Muscle of leg (tissue), 11 donors: ENCODE measurements around the gene ATP5PD. TPM values are rescaled to one million over a fixed set of nuclear protein-coding genes. Genes with fewer than 3 reads are reported as not detected.
A peak's percentile ranks its signal among the peaks of the same experiment; 100 is the strongest.
"Not testable (repeated sequence)": the region's sequence is repeated elsewhere in the genome, so short reads cannot be mapped to it uniquely, and the experiment has no call there.

ENCODE experiments used
- DNase-seq: peaks from one replicate; pipeline ENCODE4 v3.0.0; 2013
- H3K27ac ChIP-seq: one replicate; pipeline ENCODE4 v1.5.1; 2013; ENCODE audit warnings: mild to moderate bottlenecking, low read length, control low read depth
- H3K27me3 ChIP-seq: one replicate; pipeline ENCODE4 v1.6.1; 2013; ENCODE audit warnings: low read length; ENCODE audit not compliant: control insufficient read depth, insufficient read depth
- H3K36me3 ChIP-seq: one replicate; pipeline ENCODE4 v1.6.1; 2013; ENCODE audit warnings: low read length; ENCODE audit not compliant: control insufficient read depth, insufficient read depth
- H3K4me1 ChIP-seq: one replicate; pipeline ENCODE4 v1.6.1; 2013; ENCODE audit warnings: low read length; ENCODE audit not compliant: control insufficient read depth, insufficient read depth
- H3K4me3 ChIP-seq: one replicate; pipeline ENCODE4 v1.5.1; 2013; ENCODE audit warnings: low read length, control low read depth
- H3K9me3 ChIP-seq: replicated peaks from 2 replicates; pipeline ENCODE4 v1.6.1; 2013; ENCODE audit warnings: low read depth, low read length; ENCODE audit not compliant: control insufficient read depth
- WGBS: methylation state at CpG from one replicate; pipeline ENCODE4 v1.1.5; 2013; ENCODE audit warnings: missing lambda C conversion rate; ENCODE audit not compliant: insufficient coverage; 5-methylcytosine and 5-hydroxymethylcytosine counted together
- polyA plus RNA-seq, 8 donors: library from polyadenylated mRNA; unstranded; fragments of 120-200 nt; gene quantifications; one replicate each; pipeline versions ENCODE4 v1.2.1 to v1.2.3, GENCODE V29; 2013; ENCODE audit warnings: inconsistent platforms in 1 of 8, low replicate concordance in 1 of 8; ENCODE audit not compliant: insufficient read length in 8 of 8, insufficient read depth in 1 of 8
- total RNA-seq: library from RNA; stranded (reverse); fragments of 120-200 nt; gene quantifications from one replicate; pipeline ENCODE4 v1.2.4, GENCODE V29; 2013

The ATP5PD gene
- total and polyA plus RNA-seq, 9 donors, result 216 to 332 (median 248) TPM

DNA sequence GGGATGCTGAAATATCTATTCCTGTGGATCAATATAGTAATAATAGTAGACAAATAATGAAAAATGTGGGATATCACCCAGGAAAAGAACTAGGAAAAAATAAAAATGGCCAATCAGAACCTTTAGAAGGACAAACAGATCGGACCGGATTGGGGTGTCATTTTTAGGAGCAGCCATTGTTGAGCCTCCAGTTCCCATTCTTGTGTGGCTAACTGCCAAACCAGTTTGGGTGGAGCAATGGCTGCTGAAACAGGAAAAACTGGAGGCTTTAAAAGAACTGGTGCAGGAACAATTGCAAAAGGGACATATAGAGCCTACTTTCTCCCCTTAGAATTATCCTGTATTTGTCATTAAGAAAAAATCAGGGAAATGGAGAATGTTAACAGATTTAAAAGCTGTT, 20.1 kb downstream of the ATP5PD start:
- H3K27ac ChIP-seq, H3K36me3 ChIP-seq, DNase-seq, H3K9me3 ChIP-seq, H3K27me3 ChIP-seq, H3K4me1 ChIP-seq, H3K4me3 ChIP-seq: not testable (repeated sequence)
- 95% methylated on average over 2 of the region's 2 CpGs for WGBS

DNA sequence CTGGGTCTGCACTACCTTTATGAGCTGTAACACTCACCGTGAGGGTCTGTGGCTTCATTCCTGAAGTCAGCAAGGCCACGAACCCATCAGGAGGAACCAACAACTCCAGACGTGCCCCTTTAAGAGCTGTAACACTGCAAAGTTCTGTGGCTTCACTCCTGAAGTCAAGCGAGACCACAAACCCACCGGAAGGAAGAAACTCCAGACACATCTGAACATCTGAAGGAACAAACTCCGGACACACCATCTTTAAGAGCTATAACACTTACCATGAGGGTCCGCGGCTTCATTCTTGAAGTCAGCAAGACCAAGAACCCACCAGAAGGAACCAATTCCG, 21.4 kb downstream of the ATP5PD start:
- DNase-seq, H3K4me3 ChIP-seq, H3K27ac ChIP-seq, H3K4me1 ChIP-seq, H3K27me3 ChIP-seq, H3K9me3 ChIP-seq: not testable (repeated sequence)
- peaks cover 21% of the 10 kb centered on the region for H3K36me3 ChIP-seq
- WGBS, result 90% methylated on average over 5 of the region's 9 CpGs

DNA sequence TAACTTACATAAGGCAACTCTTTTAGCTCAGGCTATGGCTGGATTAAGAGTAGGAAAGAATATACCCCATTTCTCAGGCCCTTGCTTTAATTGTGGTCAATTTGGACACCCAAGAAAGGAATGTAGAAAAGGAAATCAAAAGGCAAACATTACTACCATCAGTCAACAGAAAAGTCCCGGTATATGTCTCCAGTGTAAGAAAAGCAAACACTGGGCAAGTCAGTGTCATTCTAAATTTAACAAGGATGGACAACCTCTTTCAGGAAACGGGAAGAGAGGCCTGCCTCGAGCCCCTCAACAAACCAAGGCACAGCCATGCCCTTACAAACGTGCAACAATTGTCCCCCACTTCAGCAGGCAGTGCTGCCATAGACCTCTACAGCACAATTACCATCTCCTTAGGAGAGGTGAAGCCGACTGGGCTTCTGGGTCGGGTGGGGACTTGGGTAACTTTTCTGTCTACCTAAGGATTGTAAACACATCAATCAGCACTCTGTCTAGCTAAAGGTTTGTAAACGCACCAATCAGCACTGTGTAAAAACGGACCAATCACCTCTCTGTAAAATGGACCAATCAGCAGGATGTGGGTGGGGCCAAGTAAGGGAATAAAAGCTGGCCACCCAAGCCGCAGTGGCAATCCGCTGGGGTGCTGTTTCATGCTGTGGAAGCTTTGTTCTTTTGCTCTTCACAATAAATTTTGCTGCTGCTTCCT, 21.9 kb downstream of the ATP5PD start:
- Histone ChIP-seq H3K9me3 (peaks cover under 1% of the 10 kb centered on the region), H3K27me3 (no peaks in the 10 kb centered on the region), H3K4me3 (no peak overlapping the region), H3K27ac (no peak overlapping the region), H3K4me1 (no peaks in the 10 kb centered on the region), H3K36me3 (peaks cover 26% of the 10 kb centered on the region)
- WGBS, result 95% methylated on average over 4 of the region's 10 CpGs
- no peak for DNase-seq

DNA sequence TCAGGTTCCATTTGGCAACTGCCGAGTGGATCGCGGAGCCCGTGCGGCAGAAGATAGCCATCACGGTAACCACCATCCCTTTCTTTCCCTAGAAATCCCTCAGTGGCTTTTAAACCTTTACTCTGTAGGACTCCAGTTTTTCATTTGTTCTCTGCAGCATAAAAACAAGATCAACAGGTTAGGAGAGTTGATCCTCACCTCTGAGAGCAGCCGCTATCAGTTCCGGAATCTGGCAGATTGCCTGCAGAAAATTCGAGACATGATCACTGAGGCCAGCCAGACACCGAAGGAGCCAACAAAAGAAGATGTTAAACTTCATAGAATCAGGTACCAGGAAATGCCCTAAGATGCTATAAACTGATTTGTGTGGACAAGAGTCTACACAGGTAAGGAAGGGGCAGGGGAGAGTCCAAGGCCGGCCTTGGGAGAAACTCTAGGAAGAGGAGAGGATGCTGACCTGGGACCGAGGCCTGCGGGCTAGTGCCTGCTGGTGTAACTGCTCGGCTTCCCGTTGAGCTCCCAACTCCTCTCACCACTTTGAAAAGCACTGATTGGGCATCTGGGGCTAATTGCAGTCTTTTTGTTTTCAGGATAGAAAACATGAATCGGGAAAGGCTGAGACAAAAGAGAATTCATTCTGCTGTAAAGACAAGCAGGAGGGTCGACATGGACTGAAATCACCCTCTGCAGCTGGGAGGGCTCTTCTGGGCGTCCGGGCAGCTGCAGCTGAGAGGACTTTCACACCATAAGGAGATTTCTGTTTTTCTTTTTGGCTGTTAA, 26.2 kb downstream of the ATP5PD start:
- no peak for DNase-seq
- no peaks in the 10 kb centered on the region for H3K4me1 ChIP-seq
- no peaks in the 10 kb centered on the region for H3K27me3 ChIP-seq
- peaks cover 43% of the 10 kb centered on the region for H3K36me3 ChIP-seq
- no peak overlapping the region for H3K4me3 ChIP-seq
- H3K9me3 ChIP-seq, result no peaks in the 10 kb centered on the region
- WGBS, result 96% methylated on average over 12 of the region's 19 CpGs
- H3K27ac ChIP-seq, result no peak overlapping the region

DNA sequence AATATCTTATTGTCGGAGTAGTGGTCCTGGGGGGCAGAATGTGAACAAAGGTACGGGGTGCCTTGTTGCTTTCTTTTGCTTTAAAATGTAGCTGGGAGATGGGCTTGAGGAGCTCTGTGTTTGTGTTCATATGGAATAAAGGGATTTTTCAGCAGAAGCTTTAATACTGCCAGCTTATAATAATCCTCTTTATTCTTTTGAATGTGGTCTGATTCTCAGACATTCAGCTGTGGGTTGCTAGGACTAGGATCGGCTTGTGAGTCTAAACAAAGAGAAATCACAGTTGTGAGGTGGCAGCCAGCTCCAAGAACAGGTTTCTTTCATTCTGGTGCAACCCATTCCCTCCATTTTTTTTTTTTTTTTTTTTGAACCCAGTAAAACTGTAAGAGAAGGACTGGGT, 27.1 kb downstream of the ATP5PD start:
- no peak for DNase-seq
- Histone ChIP-seq H3K9me3 (no peaks in the 10 kb centered on the region), H3K4me3 (no peak overlapping the region), H3K36me3 (peaks cover 43% of the 10 kb centered on the region), H3K4me1 (no peaks in the 10 kb centered on the region), H3K27ac (no peak overlapping the region), H3K27me3 (no peaks in the 10 kb centered on the region)
- no CpG with 5 or more reads among the region's 3 CpGs for WGBS

DNA sequence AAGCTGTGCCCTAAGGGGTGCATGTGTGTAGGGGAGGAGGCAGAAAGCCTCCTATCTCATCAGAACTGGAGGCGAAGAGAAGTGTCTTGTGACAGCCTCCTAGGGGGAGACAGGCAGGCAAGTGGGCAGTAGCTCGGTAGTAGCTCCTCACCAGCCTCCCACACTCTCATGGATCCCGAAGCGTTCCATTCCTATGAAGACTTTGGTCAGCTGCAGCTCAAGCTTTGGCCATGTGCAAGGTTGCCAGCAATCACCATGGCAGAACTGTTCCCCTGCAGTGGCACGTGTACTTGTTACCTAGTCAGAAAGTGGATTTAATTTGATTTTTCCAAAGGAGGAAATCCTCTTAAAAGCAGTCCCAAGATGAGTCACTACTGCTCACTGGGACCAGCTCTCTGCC, 27.6 kb downstream of the ATP5PD start:
- H3K4me3 ChIP-seq, result no peak overlapping the region
- H3K36me3 ChIP-seq, result peaks cover 43% of the 10 kb centered on the region
- no peak overlapping the region for H3K27ac ChIP-seq
- DNase-seq, result no peak
- H3K4me1 ChIP-seq, result no peaks in the 10 kb centered on the region
- H3K9me3 ChIP-seq, result no peaks in the 10 kb centered on the region
- whole genome bisulfite sequencing, result 84% methylated on average over 2 of the region's 5 CpGs
- H3K27me3 ChIP-seq, result no peaks in the 10 kb centered on the region

DNA sequence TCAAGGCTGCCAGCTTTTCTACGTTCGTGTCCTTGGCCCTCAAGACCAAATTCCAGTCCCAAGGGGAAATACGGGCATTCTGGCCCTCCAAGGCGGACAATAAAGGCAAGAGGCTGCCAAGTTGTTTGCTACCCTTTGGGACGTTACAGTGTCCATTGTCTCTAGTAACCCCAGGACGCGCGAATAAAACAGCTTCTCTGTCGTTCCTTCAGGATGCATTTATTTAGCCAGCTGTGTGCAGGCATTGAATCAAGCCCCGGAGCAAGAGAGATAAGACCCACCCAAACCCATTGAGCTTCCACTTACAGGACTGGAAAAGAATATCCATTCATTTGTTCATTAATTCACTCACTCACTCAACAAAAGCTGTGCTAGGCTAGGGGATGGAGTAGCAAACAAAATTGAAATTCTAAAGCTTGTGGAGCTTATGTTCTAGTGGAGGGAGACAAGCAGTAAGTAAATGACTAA, 33.6 kb downstream of the ATP5PD start:
- H3K27ac ChIP-seq, result peak overlapping the region; percentile 99

DNA sequence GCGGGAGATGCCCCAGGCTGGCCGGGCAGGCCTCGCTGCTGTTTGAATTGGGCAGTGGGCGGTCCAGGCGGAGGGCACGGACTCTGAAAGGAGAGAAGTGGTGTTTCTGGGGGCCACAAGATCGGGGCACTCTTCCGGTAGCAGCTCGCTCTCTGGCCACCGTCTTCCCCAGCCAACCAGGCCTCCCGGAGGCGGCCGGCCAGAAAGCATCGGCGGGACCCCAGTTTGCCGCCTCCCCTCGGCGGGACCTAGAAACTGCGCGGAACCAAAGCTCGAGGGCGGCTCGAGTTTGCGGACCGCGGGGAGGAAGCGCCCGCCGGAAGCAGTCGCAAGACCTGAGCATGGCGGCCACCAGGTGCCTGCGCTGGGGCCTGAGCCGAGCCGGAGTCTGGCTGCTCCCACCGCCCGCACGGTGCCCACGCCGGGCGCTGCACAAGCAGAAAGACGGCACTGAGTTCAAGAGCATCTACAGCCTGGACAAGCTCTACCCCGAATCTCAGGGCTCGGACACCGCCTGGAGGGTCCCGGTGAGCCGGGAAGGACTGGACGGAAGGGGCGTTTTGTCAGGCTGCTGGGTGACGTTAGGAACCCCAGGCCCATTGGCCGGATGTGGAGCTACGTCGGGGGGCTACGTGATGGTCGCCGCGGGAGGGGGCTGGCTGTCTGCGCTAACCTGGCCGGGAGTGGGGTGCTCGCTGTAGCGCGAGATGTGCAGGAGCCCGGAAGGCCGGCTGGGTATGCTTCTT, 34.2 kb downstream of the ATP5PD start, which contains the start of gene MRPL58:
TSS of gene MRPL58 (plus strand) at position 325 of the 746 bp plus-strand sequence. CDS start at position 342, 17 bp downstream.
- peak; percentile 94 for DNase-seq

More for the DNA sequence above, 33.6 kb downstream of the ATP5PD start:
- DNase-seq, result no peak
- H3K4me3 ChIP-seq, result peak overlapping the region; percentile 81
- no peaks in the 10 kb centered on the region for H3K27me3 ChIP-seq
- peaks cover 28% of the 10 kb centered on the region for H3K4me1 ChIP-seq
- H3K36me3 ChIP-seq, result peaks cover 8% of the 10 kb centered on the region
- H3K9me3 ChIP-seq, result no peaks in the 10 kb centered on the region
- 2% methylated on average over 8 of the region's 10 CpGs for WGBS

DNA sequence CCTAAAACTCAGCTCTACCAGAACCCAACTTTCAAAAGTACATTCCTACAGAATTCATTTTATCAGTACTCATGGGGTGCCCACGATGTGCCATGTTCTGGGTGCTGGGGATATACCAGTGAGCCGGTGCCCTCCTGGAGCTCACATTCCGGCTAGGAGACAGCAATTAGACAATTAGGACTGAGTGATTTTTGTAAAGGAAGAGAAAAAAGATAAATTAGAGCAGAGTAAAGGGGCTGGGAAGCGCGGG, 34.7 kb downstream of the ATP5PD start:
- H3K9me3 ChIP-seq, result no peaks in the 10 kb centered on the region
- WGBS, result 18% methylated on average over 5 of the region's 5 CpGs
- H3K36me3 ChIP-seq, result peaks cover 6% of the 10 kb centered on the region
- H3K27ac ChIP-seq, result peak overlapping the region; percentile 99
- H3K4me3 ChIP-seq, result peak overlapping the region; percentile 81
- no peaks in the 10 kb centered on the region for H3K27me3 ChIP-seq
- no peak for DNase-seq
- peaks cover 28% of the 10 kb centered on the region for H3K4me1 ChIP-seq

More for the DNA sequence above, 34.2 kb downstream of the ATP5PD start, which contains the start of gene MRPL58:
- Histone ChIP-seq H3K27me3 (no peaks in the 10 kb centered on the region), H3K9me3 (no peaks in the 10 kb centered on the region), H3K4me3 (peak within 1 kb of the TSS; percentile 81), H3K4me1 (peaks cover 28% of the 10 kb centered on the region), H3K36me3 (peaks cover 8% of the 10 kb centered on the region), H3K27ac (peak within 1 kb of the TSS; percentile 99)
- under 1% methylated on average over 57 of the region's 63 CpGs for WGBS
